ENCODE measurements around the gene RBM39.

DNA sequence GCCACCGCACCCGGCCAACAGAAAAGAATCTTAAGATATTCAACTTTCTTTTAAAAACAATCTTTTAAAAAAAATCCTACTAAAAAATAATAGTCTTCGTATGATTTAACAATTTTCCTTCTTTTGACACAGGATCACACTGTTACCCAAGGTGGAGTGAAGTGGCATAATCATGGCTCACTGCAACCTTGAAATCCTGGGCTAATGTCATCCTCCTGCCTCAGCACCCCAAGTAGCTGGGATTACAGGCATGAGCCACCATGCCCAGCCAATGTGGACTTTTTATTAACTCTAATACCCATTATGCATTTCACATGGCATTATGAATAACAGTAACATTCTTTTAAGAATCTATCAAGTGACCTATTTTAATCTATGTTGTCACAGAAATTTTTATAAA, 20.8 kb downstream of the RBM39 start:
- TF ChIP-seq, protein P1, sequence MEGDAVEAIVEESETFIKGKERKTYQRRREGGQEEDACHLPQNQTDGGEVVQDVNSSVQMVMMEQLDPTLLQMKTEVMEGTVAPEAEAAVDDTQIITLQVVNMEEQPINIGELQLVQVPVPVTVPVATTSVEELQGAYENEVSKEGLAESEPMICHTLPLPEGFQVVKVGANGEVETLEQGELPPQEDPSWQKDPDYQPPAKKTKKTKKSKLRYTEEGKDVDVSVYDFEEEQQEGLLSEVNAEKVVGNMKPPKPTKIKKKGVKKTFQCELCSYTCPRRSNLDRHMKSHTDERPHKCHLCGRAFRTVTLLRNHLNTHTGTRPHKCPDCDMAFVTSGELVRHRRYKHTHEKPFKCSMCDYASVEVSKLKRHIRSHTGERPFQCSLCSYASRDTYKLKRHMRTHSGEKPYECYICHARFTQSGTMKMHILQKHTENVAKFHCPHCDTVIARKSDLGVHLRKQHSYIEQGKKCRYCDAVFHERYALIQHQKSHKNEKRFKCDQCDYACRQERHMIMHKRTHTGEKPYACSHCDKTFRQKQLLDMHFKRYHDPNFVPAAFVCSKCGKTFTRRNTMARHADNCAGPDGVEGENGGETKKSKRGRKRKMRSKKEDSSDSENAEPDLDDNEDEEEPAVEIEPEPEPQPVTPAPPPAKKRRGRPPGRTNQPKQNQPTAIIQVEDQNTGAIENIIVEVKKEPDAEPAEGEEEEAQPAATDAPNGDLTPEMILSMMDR (IDR thresholded peaks at IDR 0.05 in 4 of 5, conservative IDR thresholded peaks at IDR 0.05 in 1 of 5) = no peak
- no peak for TF ChIP-seq POLR2A (IDR thresholded peaks at IDR 0.05)

Measured in gastrocnemius medialis (tissue), 4 donors.